Measurements from ENCODE around the gene RMDN2. TPM values are rescaled to one million over a fixed set of nuclear protein-coding genes. Genes with fewer than 3 reads are reported as not detected.
A peak's percentile ranks its signal among the peaks of the same experiment; 100 is the strongest.

The RMDN2 gene
- total RNA-seq, 2 donors from 2014 or later = 28.1 to 32.2 TPM

DNA sequence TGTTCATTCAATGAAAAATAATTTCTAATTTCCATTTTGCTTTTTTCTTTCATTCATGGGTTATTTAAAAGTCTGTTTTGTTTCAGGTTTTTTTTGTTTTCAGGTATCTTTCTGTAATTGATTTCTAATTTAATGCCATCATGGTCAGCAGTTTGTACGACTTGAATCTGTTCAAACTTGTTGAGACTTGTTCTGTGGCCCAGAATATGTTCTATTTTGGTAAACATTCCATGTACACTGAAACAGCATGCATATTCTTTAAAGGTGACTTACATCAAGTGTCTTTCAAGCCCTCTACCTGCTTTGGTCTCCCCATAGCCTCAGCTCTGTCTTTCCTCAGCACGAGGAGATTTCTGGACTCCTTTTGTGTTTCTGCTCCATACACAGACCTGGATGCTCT is 101.8 kb downstream of the RMDN2 start:
- intact Hi-C loops (cut with DNase I, micrococcal nuclease) = no loop called here
- no peak for DNase-seq
- no peak for ATAC-seq

DNA sequence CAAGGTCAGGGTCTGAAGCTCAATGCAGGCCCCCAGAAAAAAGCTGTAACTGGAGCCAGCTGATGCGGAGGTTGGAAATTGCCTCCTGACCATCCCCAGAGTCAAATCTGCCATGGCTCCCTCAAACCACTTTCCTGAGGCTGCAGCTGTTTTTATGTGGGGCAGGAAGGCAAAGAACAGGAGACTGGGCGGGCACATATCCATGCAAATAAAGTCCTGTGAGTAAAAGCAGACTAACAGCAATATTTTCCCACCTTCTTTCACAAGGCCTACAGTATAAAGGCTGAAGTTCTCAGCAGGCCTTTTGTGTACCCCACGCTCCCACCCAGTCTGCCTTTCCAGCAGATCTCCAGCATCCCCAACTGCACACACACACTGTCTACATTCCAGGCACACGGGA is 103.7 kb downstream of the RMDN2 start:
- intact Hi-C loops (cut with DNase I, micrococcal nuclease) = no loop called here
- DNase-seq = no peak
- ATAC-seq = no peak

GRCh38 chr2:38029512-38029911 is 104.4 kb downstream of the RMDN2 start:
- intact Hi-C loops (cut with DNase I, micrococcal nuclease) = no loop called here
- ATAC-seq (no peak), DNase-seq (no peak)

DNA sequence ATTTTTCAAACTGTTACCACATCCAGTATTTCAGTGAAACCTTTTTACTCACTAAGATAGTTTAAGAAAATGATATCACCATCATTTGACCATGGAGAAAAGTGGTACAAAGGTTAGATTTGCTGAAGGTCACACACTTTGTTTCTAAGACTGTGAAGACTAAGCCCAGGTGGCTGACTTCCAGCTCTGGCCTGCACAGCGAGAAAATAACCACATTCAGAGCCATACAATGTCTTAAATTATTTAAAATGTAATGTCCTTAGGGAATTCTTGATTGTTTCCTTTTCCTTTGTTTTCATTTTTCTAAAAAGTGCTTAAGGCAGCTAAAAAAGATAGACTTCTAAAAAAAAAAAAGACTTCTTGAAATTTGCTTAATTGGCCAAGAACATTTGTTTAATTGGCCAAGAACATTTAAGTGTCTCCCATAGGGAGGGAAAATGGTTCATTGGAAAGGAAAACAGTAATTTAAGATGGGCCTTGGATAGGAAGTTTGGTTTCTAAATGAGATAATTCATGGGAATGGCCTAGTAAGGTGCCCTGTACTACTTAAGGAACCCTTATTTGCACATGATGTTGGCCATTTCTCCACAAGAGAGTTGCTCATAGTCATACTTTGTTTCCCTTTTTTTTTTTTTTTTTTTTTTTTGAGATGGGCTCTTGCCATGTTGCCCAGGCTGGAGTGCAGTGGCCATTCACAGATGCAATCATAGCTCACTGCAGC is 105.7 kb downstream of the RMDN2 start:
- no peak for ATAC-seq
- intact Hi-C loops (cut with DNase I, micrococcal nuclease) = no loop called here
- no peak for DNase-seq

- DNase-seq (no peak), ATAC-seq (no peak)
- intact Hi-C loops (cut with DNase I, micrococcal nuclease) = no loop called here
Observed at GRCh38 chr2:38032946-38033345, 107.9 kb downstream of the RMDN2 start.

- intact Hi-C loops (cut with DNase I, micrococcal nuclease) = no loop called here
- DNase-seq = no peak
- no peak for ATAC-seq
Observed at GRCh38 chr2:38033646-38034045, 108.6 kb downstream of the RMDN2 start.

- no peak for DNase-seq
- no peak for ATAC-seq
- intact Hi-C loops (cut with DNase I, micrococcal nuclease) = no loop called here
Observed at GRCh38 chr2:38035968-38036367, 110.9 kb downstream of the RMDN2 start.

DNA sequence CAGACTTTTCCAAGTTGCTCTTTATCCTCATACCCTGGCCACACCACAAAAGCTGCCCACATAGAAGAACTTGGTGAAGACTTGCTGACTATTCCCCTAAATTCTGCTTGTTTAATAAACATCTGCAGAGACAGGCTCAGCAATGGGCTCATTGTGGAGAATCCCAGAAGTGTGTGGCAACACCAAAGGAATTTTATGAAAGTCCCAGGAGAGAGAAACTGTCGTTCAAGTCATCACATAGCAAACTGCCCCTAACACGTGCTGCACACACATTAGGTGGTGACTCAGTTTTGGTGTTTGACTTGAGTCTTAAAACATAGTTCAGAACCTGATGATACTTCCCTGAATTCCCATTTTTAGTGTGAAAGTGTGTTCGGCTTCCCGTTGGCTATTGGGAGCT is 112.2 kb downstream of the RMDN2 start:
- ATAC-seq (no peak), DNase-seq (no peak)
- intact Hi-C loops (cut with DNase I, micrococcal nuclease) = no loop called here

DNA sequence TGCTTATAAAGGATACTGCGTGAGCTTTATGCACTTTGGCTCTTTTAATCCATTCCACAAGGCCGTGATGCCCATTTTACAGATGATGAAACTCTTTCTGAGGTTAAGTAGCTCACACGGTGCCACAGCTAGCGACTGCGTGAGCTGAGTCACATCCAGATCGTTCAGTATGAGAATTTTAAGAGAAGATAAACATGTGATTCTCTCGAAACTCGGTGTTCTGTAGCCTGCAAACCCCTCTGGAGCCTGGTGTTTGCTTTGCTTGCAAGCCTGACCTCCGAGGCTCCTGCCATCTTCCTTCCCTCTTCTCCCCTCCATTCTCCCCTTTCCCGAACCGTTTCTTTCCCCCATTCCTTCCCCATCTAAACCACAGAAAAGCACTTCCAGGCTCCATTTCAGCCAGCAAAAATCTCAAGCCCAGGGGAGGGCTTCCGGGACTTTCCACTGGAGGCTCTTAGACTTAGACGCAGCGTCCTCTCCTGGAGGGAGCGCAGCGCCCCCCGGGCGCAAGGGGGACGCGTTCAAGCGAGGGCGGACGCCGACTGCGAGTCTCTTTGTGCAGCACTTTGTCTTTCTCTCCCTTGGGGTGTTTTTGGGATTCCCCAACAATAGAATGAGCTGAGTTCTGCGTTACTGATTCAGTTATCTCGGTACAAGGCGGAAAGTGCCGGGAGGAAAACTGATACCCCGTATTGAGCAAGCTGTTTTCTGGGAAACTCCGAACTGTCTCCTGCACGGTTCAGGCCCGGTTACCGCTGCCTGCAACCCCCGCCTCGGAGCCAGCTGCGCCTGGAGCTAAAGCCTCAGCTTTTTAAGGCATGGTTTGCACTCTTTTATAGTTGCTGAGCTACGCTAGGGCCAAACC is 112.9 kb downstream of the RMDN2 start:
- intact Hi-C loops (cut with DNase I, micrococcal nuclease) = no loop called here
- DNase-seq (peak in 1 of 2 donors; percentile 10), ATAC-seq (no peak)

- ATAC-seq (no peak), DNase-seq (no peak)
- intact Hi-C loops (cut with DNase I, micrococcal nuclease) = no loop called here
Observed at GRCh38 chr2:38038682-38039081, 113.6 kb downstream of the RMDN2 start.

- intact Hi-C loops (cut with DNase I, micrococcal nuclease) = no loop called here
- no peak for ATAC-seq
- no peak for DNase-seq
Observed at GRCh38 chr2:38039121-38039910, 114.2 kb downstream of the RMDN2 start.

- no peak for DNase-seq
- no peak for ATAC-seq
- intact Hi-C loops (cut with DNase I, micrococcal nuclease) = no loop called here
Observed at GRCh38 chr2:38045811-38046210, 120.7 kb downstream of the RMDN2 start.

DNA sequence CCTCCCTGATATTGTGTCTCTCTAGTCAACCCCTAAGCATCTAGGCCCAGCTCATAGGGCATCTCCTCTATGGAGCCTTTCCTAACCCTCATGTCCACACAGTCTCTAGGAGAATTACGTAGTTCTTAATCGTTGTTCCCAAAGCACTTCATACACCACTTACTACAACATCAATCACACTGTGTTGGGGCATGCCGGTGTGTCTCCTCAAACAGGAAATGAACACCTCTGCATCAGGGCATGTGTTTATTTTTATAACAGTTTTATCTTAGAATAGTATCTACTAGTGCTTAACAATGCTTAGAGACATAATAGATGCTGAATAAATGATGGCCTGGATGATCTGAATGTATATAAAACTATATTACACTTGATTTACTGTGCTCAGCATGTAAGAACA is 131.1 kb downstream of the RMDN2 start:
- intact Hi-C loops (cut with DNase I, micrococcal nuclease) = no loop called here
- DNase-seq (no peak), ATAC-seq (no peak)

DNA sequence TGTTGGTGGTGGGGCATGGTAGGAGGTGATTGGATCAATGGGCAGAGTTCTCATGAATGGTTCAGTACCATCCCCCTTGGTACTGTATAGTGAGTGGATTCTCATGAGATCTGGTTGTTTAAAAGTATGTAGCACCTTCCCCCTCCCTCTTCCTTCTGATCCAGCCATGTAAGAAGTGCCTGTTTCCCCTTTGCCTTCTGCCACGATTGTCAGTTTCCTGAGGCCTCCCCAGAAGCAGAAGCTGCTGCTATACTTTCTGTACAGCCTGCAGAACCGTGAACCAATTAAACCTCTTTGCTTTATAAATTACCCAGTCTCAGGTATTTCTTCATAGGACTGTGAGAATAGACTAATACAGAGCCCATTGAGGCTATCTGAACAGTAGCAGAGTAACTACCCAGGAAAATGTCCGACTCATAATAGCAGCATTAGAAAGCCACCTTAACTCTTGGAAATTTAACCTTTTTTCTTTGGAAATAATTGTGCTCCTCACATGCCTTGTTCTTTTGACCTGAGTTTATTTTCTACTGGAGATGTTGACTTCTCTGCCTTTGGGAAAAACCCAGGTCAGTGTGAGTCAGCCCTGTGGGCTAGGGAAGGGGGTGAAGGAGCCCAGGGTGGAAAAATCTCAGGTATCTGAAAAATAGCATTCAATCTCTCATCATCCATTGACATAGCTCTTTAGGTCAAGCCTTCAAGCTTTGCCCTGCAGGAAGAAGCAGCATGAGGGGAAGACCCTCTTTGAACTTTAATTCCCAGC is 132.7 kb downstream of the RMDN2 start:
- DNase-seq = no peak
- intact Hi-C loops (cut with DNase I, micrococcal nuclease) = no loop called here
- ATAC-seq = no peak

DNA sequence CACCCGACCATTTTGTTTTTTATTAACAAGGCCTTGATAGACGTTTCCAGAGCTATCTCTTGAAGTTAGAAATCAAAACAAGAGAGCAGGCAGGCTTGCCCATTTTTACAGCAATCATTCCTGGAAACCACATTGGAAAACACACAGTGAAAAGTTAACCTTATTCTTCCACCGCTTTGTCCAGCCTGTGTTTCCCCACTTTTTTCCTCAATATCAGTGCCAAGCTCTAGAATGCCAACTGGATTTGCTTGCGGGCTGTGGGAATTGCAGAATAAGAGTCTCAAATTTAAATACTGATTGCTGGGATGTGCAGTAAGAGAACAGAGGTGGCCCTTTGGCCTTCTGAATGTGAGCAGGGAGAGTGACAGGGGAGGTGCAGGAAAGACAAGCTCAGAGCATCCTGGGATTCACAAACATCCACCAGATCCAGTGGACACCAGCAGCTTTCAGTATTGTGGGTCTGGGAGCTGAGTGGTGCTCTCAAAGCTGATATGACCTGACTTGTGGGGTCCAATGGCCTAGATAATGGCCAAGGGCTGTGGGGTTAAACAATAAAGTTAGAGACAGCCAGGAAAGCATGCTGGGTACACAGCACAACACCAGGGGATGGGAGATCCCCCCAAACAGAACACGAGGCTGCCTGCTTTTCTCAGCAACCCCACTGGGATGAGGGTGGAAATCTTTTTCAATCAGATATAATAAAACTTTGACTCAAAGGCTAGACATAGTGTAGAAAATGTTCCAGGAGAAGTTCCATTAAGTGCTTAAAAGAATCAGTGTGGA is 135.3 kb downstream of the RMDN2 start:
- intact Hi-C loops (cut with DNase I, micrococcal nuclease) = no loop called here
- DNase-seq (no peak), ATAC-seq (no peak)

GRCh38 chr2:38064801-38065501 is 139.9 kb downstream of the RMDN2 start:
- ATAC-seq = no peak
- DNase-seq = no peak
- intact Hi-C loops (cut with DNase I, micrococcal nuclease) = no loop called here

GRCh38 chr2:38065502-38066135 is 140.5 kb downstream of the RMDN2 start:
- ATAC-seq (no peak), DNase-seq (no peak)
- intact Hi-C loops (cut with DNase I, micrococcal nuclease) = no loop called here
